Upper lobe of right lung (tissue), 1 donor: ENCODE data around the gene HOOK1. TPM values are rescaled to one million over a fixed set of nuclear protein-coding genes. Genes with fewer than 3 reads are reported as not detected.
"Not testable (repeated sequence)": the region's sequence is repeated elsewhere in the genome, so short reads cannot be mapped to it uniquely, and the experiment has no call there.

ENCODE experiments used
- ATAC-seq: fragments of 200-7000 bp; cut with Tn5 transposase; one replicate; pipeline ENCODE4 v1.9.1; 2020; ENCODE audit warnings: mild to moderate bottlenecking, moderate library complexity
- DNase-seq: peaks from one replicate; pipeline ENCODE4 v3.0.0-alpha.2; 2020
- H3K27ac ChIP-seq: fragments of 200-600 bp; one replicate; pipeline ENCODE4 v1.8.0; 2022
- H3K27me3 ChIP-seq: fragments of 200-600 bp; one replicate; pipeline ENCODE4 v1.8.0; 2022; ENCODE audit warnings: mild to moderate bottlenecking
- H3K36me3 ChIP-seq: fragments of 200-600 bp; one replicate; pipeline ENCODE4 v1.8.0; 2022
- H3K4me1 ChIP-seq: fragments of 200-600 bp; one replicate; pipeline ENCODE4 v1.8.0; 2022
- H3K4me3 ChIP-seq: fragments of 200-600 bp; one replicate; pipeline ENCODE4 v1.8.0; 2022; ENCODE audit warnings: mild to moderate bottlenecking
- H3K9me3 ChIP-seq: fragments of 200-600 bp; one replicate; pipeline ENCODE4 v1.8.0; 2022
- CTCF ChIP-seq: fragments of 200-600 bp; IDR thresholded peaks from one replicate; pipeline ENCODE4 v1.8.0; 2022; ENCODE audit warnings: antibody characterized with exemption
- intact Hi-C: fragments of 100-400 bp; cut with DNase I; formaldehyde crosslinking; loops from one replicate; pipeline ENCODE4 v1.11.0; 2022
- total RNA-seq: library from RNA; stranded (reverse); fragmentation: NEBNext Ultra II Directional; extraction: Animal tissue kit (Norgen Biotek cat#: 25700); gene quantifications from one replicate; pipeline ENCODE4 v1.2.1, GENCODE V29; 2021
- donor health status: DM: no; HTN: yes; CAD: no; lungs with severe emphysema.

The HOOK1 gene
- total RNA-seq, 1 donor from 2014 or later = 18.5 TPM

GRCh38 chr1:59828160-59828559, 13.4 kb downstream of the HOOK1 start:
- no peak for TF ChIP-seq CTCF
- intact Hi-C loops = no loop called here
- ATAC-seq = no peak

GRCh38 chr1:59831529-59831928, 16.8 kb downstream of the HOOK1 start:
- intact Hi-C loops = no loop called here
- Histone ChIP-seq H3K27ac (no peak overlapping the region), H3K36me3 (no peaks in the 10 kb centered on the region), H3K4me3 (no peak overlapping the region), H3K4me1 (no peaks in the 10 kb centered on the region), H3K27me3 (no peaks in the 10 kb centered on the region), H3K9me3 (no peaks in the 10 kb centered on the region)
- TF ChIP-seq CTCF = no peak
- no peak for DNase-seq
- no peak for ATAC-seq

More at GRCh38 chr1:59828160-59828559, 13.4 kb downstream of the HOOK1 start:
- Histone ChIP-seq H3K27ac (no peak overlapping the region), H3K4me1 (no peaks in the 10 kb centered on the region), H3K4me3 (no peak overlapping the region), H3K36me3 (no peaks in the 10 kb centered on the region), H3K9me3 (no peaks in the 10 kb centered on the region), H3K27me3 (no peaks in the 10 kb centered on the region)
- DNase-seq = no peak

- Histone ChIP-seq H3K27me3 (no peaks in the 10 kb centered on the region), H3K36me3 (no peaks in the 10 kb centered on the region), H3K27ac (no peak overlapping the region), H3K4me3 (no peak overlapping the region), H3K4me1 (no peaks in the 10 kb centered on the region), H3K9me3 (no peaks in the 10 kb centered on the region)
- TF ChIP-seq CTCF = no peak
- intact Hi-C loops = no loop called here
- ATAC-seq (no peak), DNase-seq (no peak)
Observed at GRCh38 chr1:59833022-59833421, 18.3 kb downstream of the HOOK1 start.

- ATAC-seq = peak; percentile 53
- Histone ChIP-seq H3K27me3 (no peaks in the 10 kb centered on the region), H3K27ac (no peak overlapping the region), H3K4me1 (no peaks in the 10 kb centered on the region), H3K9me3 (no peaks in the 10 kb centered on the region), H3K4me3 (no peak overlapping the region), H3K36me3 (no peaks in the 10 kb centered on the region)
- TF ChIP-seq CTCF = no peak
- intact Hi-C loops = no loop called here
- DNase-seq = no peak
Observed at GRCh38 chr1:59833991-59834390, 19.2 kb downstream of the HOOK1 start.

GRCh38 chr1:59837857-59838256, 23.1 kb downstream of the HOOK1 start:
- H3K9me3 ChIP-seq, DNase-seq, H3K4me3 ChIP-seq, intact Hi-C loops, H3K27ac ChIP-seq, ATAC-seq, H3K36me3 ChIP-seq, H3K27me3 ChIP-seq, H3K4me1 ChIP-seq: not testable (repeated sequence)

GRCh38 chr1:59845091-59845490, 30.3 kb downstream of the HOOK1 start:
- Histone ChIP-seq H3K27ac (no peak overlapping the region), H3K9me3 (no peaks in the 10 kb centered on the region), H3K27me3 (no peaks in the 10 kb centered on the region), H3K4me1 (no peaks in the 10 kb centered on the region), H3K36me3 (no peaks in the 10 kb centered on the region), H3K4me3 (no peak overlapping the region)
- DNase-seq (no peak), ATAC-seq (no peak)
- TF ChIP-seq CTCF = no peak
- intact Hi-C loops = no loop called here
